ENCODE data around the gene KSR1.

The KSR1 gene

DNA sequence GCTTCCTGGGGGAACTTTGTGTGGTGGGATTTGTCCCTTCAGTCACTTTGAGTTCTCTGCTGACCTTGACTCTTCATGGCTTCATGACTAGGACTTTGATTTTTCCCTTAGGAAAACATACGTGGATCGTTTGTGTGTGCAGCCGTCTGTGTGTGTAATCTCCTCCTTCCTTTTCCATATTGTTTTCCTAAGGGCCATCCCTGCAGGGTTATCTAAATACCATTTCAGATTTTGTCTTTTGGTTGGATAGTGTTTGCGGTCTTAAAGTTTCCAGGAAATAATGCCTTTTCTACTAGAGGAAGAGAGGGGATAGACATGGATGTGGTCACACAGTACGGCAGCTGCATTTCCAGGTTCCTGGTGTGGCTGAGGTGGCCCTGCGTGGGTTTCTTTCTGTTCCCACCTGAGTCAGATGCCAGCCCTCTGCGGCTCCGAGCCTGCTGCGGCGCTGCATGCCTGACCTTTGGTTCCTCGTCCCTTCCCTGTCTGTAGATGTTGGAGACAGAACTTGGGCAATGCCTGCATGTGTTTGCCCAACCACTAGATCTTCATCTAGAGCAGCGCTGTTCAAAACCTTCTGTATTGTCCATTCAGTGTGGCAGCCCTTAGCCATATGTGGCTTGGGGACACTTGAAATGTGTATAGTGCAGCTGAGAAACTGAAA, 102.7 kb downstream of the KSR1 start:
- H3K4me3 ChIP-seq (ENCODE audit: low read depth, low read length) = no peak overlapping the region
- no peak for DNase-seq (ENCODE audit: low read depth)

GRCh38 chr17:27559506-27560481, 103.5 kb downstream of the KSR1 start:
- peak; percentile 86 for DNase-seq (ENCODE audit: low read depth)
- peak overlapping the region; percentile 17 for H3K4me3 ChIP-seq (ENCODE audit: low read depth, low read length)

GRCh38 chr17:27560668-27561067, 104.4 kb downstream of the KSR1 start:
- no peak for DNase-seq (ENCODE audit: low read depth)
- H3K4me3 ChIP-seq (ENCODE audit: low read depth, low read length) = peak overlapping the region; percentile 17

DNA sequence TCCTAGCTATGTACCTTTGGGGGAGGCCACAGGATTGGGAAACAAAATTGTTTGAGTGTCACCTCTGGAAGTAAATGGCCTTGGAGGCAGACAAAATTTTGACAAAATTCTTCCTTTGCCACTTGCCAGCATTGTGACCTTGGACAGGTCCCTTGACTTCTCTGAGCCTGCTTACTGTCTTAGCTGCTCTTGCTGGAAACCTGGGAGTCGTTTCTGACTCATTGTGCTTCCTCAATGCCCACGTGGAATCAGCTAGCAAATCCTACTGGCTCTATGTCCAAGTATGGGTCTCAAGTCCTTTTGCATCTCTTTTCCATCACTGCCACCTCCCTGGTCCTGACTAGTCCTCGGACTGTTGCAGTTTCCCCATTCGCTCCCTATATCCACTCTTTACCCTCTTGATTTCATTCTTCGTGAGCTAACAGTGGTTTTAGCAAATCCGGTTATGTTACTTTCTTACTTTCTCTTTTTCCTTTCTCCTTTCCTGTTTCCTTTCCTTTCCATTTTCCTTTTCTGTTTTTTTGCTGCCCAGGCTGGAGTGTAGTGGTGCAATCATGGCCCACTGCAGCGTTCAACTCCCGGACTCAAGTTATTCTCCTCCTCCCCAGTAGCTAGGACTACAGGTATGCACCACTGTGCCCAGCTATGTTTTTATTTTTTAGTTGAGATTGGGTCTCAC, 106.7 kb downstream of the KSR1 start:
- no peak for DNase-seq (ENCODE audit: low read depth)
- H3K4me3 ChIP-seq (ENCODE audit: low read depth, low read length) = no peak overlapping the region

GRCh38 chr17:27563532-27563931, 107.3 kb downstream of the KSR1 start:
- H3K4me3 ChIP-seq (ENCODE audit: low read depth, low read length) = no peak overlapping the region
- DNase-seq (ENCODE audit: low read depth) = no peak

- no peak for DNase-seq (ENCODE audit: low read depth)
- no peak overlapping the region for H3K4me3 ChIP-seq (ENCODE audit: low read depth, low read length)
Observed at GRCh38 chr17:27564463-27564862, 108.2 kb downstream of the KSR1 start.

GRCh38 chr17:27565874-27566670, 109.8 kb downstream of the KSR1 start:
- DNase-seq (ENCODE audit: low read depth) = no peak
- H3K4me3 ChIP-seq (ENCODE audit: low read depth, low read length) = no peak overlapping the region

DNA sequence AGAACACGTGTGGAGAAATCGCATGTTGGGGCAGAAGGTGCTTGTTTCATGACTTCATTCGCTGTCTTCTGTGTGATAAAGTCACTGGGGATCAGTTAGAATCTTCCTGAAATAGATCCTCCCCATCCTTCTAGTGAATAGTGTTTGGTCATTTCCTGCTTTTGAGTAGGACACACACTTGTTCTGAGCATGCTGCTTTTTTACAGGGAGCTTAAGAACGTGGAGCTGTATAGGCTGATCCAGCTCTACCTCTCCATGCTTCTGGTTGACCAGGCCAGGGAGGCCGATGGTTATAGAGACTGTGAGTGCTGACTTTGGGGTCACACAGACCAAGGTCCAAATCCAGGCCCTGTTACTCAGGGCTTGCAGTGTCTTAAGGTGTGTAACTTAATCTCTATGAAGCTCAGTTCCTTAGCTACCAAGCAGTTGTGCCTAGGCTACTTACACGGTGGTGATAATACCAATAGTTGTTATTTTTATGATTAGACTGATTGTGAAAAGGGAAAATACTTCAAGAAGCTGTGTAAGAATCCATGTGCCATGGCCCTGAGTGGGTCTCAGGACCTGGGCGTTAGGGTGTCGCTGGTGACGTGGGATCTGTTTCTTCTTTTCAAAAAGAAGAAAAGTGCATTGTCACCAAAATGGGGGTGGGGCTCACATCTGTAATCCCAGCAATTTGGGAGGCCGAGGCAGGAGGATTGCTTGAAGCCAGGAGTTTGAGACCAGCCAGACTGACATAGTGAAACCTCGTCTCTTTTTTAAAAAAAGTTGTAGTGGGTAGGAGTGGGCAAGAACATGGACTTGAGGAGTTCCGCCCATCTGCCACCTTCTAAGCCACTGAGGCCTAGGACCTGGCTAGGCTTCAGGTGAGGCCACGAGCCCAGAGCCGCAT, 110.7 kb downstream of the KSR1 start:
- DNase-seq (ENCODE audit: low read depth) = no peak
- H3K4me3 ChIP-seq (ENCODE audit: low read depth, low read length) = no peak overlapping the region

DNA sequence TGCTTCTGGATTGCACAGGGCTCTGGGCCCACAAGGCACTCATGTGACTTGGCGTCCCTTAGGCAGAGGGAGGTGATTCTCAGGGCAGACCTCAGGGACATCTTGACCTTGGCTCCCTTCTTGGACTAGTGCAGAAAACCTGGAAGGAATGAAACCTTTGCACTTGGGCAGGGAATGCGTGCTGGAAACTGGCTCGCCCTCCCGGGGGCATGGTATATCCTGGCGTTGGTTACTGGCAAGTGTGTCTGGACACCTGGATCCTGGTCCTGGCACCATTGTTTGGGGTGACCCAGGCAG, 111.3 kb downstream of the KSR1 start:
- DNase-seq (ENCODE audit: low read depth) = no peak
- H3K4me3 ChIP-seq (ENCODE audit: low read depth, low read length) = no peak overlapping the region

DNA sequence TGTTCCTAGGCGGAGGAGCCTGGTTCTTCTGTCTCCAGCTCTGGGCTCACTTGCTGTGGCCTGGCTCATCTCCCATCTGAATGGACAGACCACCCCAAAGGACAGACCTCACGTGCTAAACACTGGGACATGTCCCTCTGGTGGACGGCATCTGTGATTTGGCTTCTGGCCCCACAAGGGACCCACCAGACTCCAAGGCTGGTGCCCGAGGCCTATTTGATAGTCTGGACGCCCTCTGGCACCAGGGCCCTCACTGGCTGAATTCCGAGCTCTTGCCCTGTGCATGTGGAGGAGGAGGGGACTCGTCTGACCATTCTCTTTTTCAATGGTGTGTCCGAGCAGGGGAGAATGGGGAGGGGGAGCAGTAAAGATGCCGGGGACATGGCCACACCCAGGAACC, 112.0 kb downstream of the KSR1 start:
- DNase-seq (ENCODE audit: low read depth) = no peak
- H3K4me3 ChIP-seq (ENCODE audit: low read depth, low read length) = no peak overlapping the region

DNA sequence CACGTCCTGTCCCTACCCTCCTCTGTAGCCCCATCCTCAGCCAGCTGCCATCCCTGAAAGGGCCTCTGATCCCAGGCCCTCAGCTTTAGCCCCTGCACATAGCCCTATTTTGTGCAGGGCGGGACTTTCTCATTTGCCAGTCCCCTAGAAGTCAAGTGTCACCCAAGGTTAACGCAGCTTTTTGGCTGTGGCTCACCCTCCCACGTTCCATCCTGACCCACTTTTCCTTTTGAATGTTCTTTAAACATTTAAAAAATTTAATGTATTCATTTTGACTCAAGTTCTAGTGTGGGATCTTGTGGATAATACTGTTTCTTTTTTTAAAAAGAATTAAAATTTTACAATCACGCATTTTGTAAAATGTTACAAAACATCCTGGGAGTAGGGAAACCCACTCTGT, 112.6 kb downstream of the KSR1 start:
- no peak overlapping the region for H3K4me3 ChIP-seq (ENCODE audit: low read depth, low read length)
- DNase-seq (ENCODE audit: low read depth) = no peak

GRCh38 chr17:27569257-27569722, 113.0 kb downstream of the KSR1 start:
- no peak overlapping the region for H3K4me3 ChIP-seq (ENCODE audit: low read depth, low read length)
- DNase-seq (ENCODE audit: low read depth) = no peak

DNA sequence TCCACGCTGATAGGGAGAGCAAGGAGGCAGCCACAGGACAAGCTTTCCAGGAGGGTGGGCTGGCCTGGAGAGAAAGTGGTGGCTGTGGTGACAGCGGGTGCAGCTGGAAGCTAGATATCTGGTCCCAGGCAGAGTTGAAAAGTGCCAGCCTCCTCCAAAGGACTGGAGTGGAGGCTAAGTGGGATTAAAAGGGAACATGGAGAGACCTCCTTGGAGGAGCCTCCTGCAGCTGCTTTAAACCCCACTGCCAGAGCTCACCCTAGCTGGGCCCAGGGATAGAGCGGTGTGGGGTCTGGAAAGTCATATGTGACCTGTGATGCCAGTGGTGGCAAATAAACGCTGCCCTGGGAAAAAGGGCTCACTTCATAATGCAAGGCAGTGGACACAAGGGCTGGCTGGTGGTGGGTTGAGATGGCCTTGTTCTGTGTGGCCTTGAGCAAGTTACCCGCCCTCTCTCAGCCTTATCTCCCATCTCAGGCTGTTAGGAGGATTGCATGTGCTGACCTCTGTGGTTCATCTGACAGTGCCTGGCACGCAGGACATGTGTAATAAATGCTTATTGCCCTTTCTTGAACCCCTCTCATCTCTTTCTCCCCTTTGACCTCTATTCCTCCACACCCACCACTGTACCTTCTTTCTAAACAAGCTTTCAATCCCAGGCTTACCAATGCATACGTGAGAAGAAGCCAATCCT, 113.8 kb downstream of the KSR1 start:
- no peak overlapping the region for H3K4me3 ChIP-seq (ENCODE audit: low read depth, low read length)
- no peak for DNase-seq (ENCODE audit: low read depth)

- H3K4me3 ChIP-seq (ENCODE audit: low read depth, low read length) = no peak overlapping the region
- DNase-seq (ENCODE audit: low read depth) = no peak
Observed at GRCh38 chr17:27570578-27570914, 114.3 kb downstream of the KSR1 start.

DNA sequence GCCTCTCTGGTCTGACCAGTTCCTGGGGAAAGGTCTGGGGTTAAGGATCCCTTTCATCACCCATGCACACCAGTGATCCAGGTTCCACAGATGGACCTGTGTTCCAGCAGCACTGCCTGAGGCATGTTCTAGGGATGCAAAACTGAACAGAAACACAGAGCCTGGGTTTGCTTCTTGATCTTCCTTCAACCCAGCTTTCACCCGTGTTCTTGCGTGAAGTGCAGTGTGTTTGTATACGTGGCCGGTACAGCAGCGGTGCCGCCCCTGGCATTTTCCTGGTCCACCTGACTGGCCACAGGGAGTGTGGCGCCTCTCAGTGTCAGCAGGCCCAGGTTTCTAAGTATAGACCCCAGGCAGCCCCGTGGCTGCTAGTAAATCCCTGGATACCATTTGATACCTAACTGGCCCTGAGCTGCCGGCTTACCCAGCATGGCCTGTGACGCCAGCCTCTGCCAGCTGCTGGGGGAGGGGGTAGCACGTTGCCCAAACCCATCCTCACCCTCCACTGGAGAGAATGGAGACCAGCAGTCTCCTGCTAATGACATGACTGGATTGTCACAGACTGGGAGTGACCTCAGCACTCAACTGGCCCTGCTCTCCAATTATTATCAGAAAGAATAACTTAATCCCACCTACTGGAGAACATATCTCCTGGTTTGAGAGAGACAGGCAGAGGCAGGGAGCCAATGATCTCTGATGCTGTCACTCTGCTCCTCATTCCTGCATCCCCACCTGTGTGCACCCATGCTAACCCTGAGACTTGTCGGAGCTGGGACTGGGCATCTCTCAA, 115.5 kb downstream of the KSR1 start:
- DNase-seq (ENCODE audit: low read depth) = no peak

GRCh38 chr17:27572665-27573064, 116.4 kb downstream of the KSR1 start:
- DNase-seq (ENCODE audit: low read depth) = no peak
- H3K4me3 ChIP-seq (ENCODE audit: low read depth, low read length) = no peak overlapping the region

More for the DNA sequence above, 115.5 kb downstream of the KSR1 start:
- H3K4me3 ChIP-seq (ENCODE audit: low read depth, low read length) = no peak overlapping the region

- H3K4me3 ChIP-seq (ENCODE audit: low read depth, low read length) = no peak overlapping the region
- no peak for DNase-seq (ENCODE audit: low read depth)
Observed at GRCh38 chr17:27573548-27573947, 117.3 kb downstream of the KSR1 start.
